22Rv1 (cell line): ENCODE data around the gene PRDM16.

ENCODE experiments used
- CTCF ChIP-seq: fragments of 450-650 bp; IDR thresholded peaks from 2 replicates; pipeline ENCODE4 v1.5.1; 2017; ENCODE audit warnings: mild to moderate bottlenecking
- ZFX ChIP-seq: fragments of 450-650 bp; IDR thresholded peaks from 2 replicates; pipeline ENCODE4 v1.6.1; 2017; ENCODE audit warnings: antibody characterized with exemption, borderline replicate concordance

GRCh38 chr1:3249631-3250501, 180.9 kb downstream of the PRDM16 start:
- TF ChIP-seq CTCF (no peak), ZFX (no peak)
